Activated T-cell treated with anti-CD3 and anti-CD28 coated beads for 1 hour (primary cell): Measurements from ENCODE around the gene CDC20.
"Not testable (repeated sequence)": the region's sequence is repeated elsewhere in the genome, so short reads cannot be mapped to it uniquely, and the experiment has no call there.

Source experiments
- DNase-seq: peaks from one replicate; pipeline ENCODE4 v3.0.0-alpha.2; 2020; ENCODE audit warnings: low read depth

The CDC20 gene

DNA sequence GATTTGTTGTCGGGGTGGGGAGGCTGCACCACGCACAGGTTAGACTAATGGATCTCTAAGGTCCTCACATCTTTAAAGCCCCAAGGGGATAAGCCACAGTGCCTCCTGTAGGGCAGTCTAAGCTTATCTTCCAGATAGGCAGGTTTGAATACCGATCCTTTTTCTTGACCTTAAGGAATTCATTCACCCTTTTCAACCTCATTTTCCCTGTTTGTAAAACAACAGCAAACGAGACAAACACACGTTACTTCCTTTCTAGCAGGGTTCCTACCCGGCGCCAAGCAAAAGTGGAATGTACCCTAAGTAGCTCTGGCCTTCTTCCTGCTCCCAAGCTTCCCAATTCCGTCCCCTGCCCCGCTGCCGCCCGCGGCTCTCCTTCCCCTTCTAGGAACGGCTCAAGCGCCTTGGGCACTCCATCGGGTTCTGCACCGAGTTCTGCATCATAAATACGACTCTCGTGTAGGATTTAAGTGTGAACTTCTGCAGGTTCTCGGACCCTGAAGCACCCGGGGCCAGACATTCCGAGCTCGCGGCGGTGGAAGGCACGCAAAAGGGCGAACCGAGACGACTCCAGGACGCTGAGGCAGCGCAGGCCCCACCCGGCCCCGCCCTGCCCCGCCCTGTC lies 548 bp upstream of the CDC20 start:
- DNase-seq, result no peak

DNA sequence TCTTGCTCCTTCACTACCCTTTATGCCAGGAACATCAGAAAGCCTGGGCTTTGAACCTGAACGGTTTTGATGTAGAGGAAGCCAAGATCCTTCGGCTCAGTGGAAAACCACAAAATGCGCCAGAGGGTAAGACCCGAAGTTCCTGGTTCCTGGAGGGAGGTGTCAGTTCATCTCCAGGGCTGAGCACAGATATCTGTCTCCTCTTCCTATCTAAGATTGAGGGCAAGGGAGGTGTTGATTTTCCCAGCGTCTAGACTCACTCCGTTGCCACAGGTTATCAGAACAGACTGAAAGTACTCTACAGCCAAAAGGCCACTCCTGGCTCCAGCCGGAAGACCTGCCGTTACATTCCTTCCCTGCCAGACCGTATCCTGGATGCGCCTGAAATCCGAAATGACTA lies 915 bp downstream of the CDC20 start:
- DNase-seq, result no peak

DNA sequence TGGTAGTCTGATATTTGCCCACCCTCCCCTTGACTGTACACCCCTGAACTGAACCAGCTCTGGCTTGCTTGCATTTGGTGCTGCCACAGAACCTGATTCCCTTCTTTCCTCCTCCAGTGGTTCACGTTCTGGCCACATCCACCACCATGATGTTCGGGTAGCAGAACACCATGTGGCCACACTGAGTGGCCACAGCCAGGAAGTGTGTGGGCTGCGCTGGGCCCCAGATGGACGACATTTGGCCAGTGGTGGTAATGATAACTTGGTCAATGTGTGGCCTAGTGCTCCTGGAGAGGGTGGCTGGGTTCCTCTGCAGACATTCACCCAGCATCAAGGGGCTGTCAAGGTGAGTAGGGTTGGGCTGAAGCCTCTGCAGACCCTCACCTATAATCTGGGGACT lies 1.8 kb downstream of the CDC20 start:
- DNase-seq, result no peak

DNA sequence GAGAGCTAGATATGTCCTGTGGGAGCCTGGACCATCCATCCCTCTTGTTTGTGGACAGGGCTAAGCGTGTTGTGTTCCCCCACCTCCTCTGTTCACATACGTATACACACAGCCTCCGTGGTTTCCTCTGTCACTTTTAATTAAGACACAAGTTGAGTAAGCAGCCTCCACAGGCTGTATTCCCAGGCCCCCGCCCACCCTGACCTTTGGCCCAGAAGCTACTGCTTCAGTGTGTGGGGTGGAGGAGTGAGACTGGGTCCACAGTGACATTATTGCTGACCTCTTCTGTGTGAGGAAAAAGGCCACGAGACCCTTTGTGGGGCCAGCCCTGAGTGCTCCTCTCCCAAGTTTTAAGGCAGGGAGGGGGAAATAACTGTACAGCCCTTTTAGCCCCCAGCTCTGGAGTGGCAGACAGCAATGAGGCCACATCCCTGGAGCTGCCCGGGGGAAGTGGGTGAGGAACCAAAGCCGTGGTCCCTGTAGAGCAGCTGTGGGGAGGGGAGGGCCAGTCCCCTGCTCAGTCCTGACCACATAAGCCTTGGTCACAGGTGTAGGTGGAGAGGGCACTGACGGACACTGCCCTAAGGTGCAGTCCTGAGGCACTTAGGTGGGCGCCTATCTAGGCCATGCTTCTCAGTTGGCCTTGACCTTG lies 4.6 kb downstream of the CDC20 start:
- no peak for DNase-seq

DNA sequence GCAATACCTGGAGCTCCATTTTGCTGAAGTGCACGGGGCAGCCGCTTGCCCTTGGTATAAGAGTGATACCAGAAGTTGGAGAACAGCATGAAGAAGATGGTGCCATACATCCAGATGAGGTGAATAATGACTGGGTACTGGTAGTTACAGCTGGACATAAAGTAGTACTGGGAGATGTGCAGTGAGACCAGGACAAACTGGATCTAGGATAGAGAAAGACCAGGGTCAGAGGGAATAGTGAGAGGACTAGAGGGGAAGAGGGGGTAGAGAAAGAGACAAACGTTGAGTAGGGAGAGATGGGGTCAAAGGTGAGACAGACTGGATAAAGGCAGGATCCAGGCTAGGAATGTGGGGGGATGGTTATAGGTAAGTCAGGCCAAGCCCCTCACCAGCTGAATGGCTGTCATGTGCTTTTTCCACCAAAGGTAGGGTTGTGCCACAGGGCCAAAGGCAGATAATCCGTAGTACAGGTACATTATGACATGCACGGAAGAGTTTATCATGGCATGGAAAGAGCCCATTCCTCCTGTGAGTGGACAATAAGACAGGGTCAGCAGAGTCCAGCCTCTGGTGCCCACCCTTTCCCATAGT lies 5.2 kb downstream of the CDC20 start:
- DNase-seq, result no peak

DNA sequence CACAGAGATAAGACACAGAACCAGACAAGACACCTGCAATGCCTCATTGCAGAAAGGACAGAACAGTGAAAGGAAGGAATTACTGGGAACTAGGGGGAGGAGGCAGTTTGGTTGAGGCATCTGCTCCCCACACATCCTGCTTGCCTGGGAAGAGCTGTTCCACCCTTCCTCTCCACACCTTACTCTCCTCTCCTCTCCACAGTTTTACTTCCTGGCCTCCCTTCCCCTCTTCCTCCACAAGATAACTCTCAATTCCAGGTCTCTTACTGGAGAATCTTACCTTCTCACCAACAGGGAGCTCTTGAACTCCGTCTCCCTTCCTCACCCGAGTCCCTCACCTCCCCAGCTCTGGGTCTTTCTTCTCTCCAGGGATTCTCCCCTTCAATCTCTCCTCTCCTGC lies 6.9 kb downstream of the CDC20 start:
- DNase-seq, result no peak

DNA sequence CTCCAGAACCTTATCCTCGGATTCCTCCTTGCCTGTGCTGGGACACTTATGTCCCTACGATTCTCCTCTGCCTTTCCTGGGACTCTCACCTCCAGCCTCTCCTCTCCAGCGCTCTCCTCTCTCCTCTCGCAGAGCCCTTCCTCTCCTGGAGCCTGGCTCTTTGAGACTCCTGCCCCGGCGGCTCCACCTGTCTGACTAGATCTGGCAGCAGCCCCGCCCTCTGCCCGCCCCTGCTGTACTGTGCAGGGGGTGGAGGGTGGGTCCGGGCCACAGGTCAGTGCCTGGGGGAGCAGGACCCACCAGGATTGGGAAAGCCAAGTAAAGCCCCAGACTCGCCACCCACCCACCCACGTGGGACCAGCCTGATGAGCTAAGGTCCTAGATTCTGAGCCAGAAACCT lies 7.4 kb downstream of the CDC20 start:
- DNase-seq, result no peak

DNA sequence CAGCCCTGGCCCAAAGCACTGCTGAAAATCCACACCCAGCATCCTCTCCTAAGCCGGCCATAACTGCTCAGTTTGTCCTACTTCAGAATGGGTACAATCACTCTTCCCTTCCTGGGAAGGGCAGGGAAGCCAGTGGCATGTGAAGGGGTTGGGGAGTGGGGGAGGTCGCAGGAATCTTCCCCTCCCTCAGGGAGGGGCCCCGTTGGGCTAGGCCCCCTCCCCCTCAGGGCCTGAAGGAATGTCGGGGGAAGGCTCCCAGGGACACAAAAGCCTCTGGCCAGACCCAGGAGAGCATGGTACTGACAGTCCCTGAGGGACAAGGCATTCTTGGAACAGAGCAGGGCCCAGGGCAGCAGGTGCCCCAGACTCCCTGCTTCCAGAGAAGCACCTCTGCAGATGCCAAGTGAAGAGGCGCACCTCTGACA lies 7.8 kb downstream of the CDC20 start:
- DNase-seq, result no peak

DNA sequence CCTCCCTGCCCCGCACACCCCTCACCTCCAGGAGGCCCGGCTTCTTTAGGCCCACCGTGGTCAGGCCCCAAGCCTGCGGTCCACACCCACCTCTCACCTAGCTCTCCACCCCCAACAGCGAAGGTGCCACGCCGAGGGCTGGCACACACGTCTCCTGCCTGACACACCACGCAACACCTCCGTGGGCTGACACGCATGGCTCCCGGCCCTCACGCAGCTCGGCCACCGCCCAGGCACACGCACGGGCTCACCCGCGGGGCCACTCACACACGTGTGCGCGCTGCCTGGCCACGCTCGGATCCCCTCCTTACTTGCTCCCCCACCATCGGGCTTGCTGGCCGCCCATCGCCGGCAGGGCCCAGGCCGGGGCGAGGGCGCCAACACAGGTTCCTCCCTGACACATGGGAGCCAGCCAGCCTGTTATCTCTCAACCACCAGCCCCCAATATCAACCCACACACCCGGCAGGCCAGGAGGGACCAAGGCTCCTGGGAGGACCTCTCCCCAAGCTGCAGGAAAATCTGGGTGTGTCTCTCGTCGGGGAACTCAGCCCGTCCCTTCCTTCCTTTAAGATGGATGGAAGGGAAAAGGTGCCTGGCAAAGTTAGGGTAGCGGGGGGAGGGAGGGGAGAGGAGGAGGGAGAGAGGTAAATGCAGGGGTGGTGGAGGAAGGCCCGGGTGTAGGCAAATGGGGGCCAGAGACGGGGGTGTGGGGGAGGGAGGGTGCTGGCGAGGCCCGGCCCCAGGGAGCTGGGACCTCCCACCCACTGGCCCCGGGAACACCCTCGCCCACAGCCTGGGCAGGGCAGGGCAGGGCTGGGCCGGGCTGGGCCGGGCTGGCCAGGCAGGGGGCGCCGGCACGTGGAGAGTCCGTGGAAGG lies 8.5 kb downstream of the CDC20 start:
- DNase-seq, result no peak

DNA sequence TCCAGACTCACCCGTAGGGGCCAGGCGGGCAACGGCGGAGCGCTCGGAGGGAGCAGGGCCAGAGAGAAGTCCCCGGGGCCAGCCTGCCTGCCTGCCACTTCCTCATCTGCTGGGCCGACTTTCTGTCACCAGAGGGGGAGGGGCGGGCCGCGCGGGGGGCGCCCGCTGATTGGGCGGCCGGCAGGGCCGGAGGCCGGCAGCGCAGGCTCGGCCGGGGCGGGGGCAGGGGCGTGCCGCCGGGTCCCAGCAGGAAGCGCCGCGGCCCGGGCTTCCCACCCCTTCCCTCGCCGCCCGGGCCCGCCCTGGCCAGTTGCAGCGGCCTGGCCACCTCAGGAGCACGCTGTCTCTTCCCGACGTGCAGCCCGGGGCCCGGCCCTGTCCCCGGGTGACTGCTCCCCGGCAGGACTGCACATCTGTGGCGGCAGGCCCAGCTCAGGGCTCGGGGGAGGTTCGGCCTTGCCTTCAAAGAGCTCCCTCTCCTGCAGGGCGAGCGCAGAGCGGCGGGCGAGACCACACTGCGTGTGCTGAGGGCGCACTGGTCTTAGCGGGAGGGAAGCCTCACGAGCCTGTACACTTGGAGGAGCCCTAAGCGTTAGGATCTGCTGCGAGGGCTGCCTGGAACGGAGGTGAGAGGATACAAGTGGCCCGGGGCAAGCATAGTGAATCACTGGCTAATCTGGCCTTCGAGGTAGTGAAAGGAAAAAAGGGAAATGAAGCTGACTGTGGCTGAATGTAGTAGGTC lies 9.3 kb downstream of the CDC20 start, which contains the start of gene ELOVL1:
Gene ELOVL1, minus strand, starts transcription at position 108 of the 742 bp plus-strand sequence. CDS start 2,402 bp downstream, outside the sequence.
- DNase-seq, result peak; percentile 79

DNA sequence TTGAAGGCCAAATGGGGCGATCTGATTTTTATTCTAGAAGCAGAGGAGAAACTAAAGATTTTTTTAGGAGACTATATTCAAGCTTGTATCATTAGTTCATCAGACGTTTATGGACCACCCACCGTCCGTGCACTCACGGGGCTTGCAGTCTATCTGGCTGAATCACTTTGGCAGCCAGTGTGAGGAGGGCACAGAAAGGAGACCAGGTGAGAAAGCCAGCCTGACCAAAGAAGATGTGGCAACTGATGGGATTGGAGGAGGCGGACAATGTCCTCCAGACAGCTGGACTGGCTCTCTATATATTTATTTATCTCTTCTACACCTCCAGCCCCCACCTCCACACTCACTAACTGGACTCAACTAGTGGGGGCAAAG lies 9.9 kb downstream of the CDC20 start:
- DNase-seq, result no peak

DNA sequence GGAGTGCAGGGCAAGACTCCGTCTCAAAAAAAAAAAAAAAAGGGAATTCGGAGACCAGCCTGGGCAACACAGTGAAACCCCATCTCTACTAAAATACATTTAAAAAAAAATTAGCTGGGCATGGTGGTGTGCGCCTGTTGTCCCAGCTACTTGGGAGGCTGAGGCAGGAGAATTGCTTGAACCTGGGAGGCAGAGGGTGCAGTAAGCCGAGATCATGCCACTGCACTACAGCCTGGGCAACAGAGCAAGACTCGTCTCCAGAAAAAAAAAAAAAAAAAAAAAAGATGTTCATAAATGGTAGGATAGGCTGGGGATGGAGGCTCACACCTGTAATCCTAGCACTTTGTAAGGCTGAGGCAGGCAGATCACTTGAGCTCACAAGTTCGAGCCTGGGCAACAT lies 11.0 kb downstream of the CDC20 start:
- DNase-seq, result not testable (repeated sequence)

DNA sequence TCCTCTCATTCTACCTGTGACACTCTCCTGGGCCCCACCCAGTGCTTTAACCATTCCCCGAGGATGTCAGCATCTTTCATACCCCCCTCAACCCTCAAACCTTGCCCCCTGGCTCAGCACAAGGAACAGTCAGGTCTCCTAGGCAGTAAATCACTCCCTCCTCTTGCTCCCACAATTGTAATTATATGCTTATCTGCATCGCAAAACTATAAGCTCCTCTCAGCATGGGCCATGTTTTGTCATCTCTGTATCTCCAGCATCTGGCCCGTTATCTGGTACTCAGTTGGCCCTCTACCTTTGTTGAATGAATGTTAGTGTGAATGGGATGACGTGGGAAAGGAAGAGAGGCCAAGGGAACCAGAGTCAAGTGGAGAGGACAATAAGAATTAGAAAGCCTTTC lies 11.8 kb downstream of the CDC20 start:
- no peak for DNase-seq

DNA sequence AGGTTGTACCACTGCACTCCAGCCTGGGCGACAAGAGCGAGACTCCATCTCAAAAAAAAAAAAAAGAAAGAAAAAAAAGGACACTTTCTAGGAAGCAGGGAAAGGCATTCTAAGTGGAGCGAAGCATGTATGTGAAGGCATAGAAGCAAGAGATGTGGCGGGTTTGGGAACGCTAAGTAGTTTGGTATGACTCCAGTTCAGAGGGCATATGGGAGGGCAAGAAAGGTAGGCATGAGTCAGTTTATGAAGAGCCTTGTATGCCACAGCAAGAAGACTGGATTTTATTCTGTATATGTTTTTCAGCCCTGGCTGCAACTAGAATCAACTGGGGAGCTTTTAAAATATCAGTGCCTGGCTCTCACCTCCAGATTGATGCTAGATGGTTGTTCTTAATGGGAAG lies 13.4 kb downstream of the CDC20 start:
- DNase-seq, result no peak

DNA sequence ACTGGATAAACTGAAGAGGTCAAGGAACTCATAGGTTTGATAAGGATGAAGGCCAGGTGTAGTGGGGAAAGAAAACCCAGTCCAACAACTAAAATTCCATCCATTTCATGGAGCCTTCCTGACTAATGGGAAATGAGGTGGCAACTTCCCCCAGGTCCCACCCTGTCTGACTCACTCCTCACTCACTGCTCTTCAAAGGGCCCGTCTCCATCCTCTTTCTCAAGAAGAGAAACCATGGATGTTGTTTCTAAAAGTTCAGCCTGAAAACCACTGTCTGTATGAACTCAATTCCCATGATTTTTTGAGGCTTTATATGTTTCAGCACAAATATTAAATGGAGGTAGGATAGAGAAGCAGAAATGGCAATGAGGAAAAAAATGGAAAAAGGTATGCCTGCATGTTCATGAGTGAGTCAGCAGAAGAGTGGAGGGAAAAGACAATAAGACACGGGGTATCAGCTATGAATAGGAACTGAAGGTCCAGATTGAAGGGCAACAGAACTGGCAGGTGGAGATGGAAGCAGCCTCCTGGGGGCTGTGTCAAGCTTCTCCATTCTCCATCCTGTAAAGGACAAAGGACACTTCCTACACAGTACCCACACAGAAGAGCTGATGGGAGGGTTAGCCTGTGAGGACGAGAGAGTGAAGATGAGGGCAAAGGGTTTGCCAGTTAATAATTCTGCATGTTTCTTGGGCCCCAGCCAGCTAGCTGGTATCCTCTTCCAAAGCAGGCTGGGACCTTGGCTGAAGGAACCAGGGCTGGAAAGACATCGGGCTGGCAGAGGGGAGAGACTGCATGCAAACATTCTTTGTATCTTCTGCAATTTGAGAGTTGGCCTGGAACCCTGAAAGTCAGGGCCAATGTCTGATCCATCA lies 14.5 kb downstream of the CDC20 start:
- no peak for DNase-seq

DNA sequence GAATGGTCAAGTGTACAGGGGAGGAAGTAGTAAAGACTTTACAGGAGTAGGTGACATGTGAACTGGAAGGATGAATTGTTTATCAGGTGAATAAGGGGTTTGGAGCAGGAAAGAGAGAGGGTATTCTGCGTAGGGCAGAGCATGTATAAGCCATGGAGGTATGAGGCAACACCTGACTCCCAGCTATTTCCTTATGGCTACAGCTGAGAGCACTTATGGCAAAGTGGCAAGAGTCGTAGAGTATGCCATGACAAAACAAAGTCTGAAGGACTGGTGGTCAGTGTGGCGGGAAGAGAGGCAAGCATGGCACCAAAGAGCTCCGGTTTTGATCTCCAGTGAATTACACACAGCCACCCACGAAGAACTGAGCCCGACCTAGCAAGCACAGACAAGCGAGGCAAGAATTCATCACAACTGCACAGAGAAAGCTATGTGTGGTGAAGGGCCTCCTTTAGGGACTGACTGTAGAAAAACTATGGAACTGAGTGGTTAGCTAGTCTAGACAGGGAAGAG lies 18.0 kb downstream of the CDC20 start:
- no peak for DNase-seq

DNA sequence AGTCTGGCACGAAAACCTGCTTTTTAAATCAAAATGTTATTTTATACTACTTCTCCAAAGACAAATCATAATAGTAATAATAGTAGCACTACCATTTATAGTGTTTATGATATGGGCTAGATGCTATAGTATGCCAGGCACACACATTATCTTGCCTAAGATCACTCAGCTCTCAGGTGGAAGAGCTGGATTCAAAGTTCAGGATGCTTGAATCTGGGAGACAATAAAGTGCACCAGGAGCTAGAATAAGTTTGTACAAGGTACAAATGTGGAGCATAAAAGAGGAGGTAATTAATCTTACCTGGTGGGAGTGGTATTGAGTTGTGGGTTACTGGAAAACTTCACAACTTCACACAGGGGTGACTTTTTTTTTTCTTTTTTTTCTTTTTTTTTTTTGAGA lies 19.1 kb downstream of the CDC20 start:
- DNase-seq, result no peak

DNA sequence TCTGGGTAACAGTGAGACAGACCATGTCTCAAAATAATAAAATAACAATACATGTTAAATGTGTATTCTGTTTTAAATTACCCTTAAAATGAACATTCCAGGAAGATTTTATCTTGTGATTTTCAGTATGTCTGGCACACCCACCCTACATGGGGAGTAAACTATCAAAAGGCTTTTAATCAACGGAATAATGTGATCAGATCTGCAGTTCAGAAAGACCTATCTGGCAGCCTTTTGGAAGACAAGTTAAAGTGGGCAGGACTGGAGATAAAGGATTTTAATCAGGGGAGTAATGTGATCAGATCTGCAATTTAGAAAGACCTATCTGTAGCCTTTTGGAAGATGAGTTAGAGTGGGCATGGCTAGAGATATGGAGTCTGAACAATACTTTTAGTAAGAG lies 20.7 kb downstream of the CDC20 start:
- DNase-seq, result no peak

DNA sequence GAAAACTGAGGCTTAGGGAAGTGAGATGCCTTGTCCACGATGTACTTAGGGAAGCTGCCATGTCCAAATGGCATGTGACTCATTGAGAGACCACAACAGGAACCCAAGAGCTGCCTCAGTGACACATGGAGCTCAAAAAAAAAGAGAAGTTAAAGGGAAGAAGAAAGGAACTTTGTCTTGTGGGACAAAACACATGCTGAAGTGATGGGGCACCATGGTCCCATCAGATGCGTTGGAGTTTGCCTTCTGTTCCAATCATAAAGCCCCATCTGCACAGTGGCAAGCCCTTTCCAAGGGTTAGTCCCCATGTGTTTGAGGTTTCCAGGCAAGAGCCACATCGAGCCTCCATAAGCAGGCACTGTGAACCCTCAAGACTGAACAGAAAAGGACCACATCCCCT lies 22.8 kb downstream of the CDC20 start:
- no peak for DNase-seq

DNA sequence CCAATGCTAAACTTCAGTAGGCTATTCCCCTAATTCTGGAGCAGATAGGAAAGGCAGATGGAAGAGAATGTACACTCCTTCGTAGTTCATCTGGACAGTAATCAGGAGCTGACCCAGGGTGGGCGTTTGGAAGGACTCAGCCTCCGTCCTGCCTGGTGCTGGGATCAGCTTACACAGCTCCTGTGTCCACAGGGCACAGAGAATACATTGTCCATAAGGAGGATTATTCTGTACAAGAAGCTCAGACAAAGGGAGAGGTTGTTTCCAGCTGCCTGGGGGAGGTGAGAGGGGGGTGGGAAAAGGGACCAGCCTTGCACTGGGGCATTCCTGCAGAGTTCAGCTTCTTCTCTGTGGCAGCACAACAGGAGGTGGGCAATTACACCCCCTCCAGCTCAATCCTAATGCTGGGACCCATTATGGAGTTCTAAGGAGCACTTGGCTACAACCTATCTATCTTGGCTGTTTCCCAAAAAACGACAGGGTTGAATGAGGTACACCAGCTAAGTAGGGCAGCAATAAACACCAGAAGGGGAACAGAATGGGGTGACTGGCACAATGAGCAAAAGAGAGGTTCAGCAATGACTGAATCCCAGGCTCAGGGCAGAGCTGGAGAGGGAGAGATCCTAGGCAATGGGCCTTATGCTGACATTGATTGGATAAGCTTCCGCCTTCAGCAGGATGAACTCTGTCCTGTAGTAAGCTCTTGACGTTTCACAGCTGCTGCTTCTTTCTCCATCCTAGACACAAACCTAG lies 23.4 kb downstream of the CDC20 start:
- no peak for DNase-seq
